Mesendoderm (in vitro differentiated cells): ENCODE measurements around the gene ADAM10.
A peak's percentile ranks its signal among the peaks of the same experiment; 100 is the strongest.

Source experiments
- DNase-seq: peaks from one replicate; pipeline ENCODE4 v3.0.0; 2013
- H2AK5ac ChIP-seq: 2 replicates; pipeline ENCODE4 v1.6.1; 2013; ENCODE audit warnings: low read length, inconsistent platforms
- H2BK120ac ChIP-seq: 2 replicates; pipeline ENCODE4 v1.6.1; 2013; ENCODE audit warnings: low read depth, mild to moderate bottlenecking, low read length, moderate library complexity, mixed read lengths
- H2BK15ac ChIP-seq: replicated peaks from 2 replicates; pipeline ENCODE4 v1.6.1; 2013; ENCODE audit warnings: low read depth, mild to moderate bottlenecking, moderate library complexity
- H2BK5ac ChIP-seq: 2 replicates; pipeline ENCODE4 v1.6.1; 2013; ENCODE audit warnings: low read length, inconsistent platforms
- H3K18ac ChIP-seq: 2 replicates; pipeline ENCODE4 v1.6.1; 2013; ENCODE audit warnings: mild to moderate bottlenecking, low read length, mixed read lengths
- H3K23ac ChIP-seq: one replicate; pipeline ENCODE4 v1.6.1; 2013; ENCODE audit warnings: low read length
- H3K27ac ChIP-seq: 2 replicates; pipeline ENCODE4 v1.5.1; 2013; ENCODE audit warnings: low read depth, mild to moderate bottlenecking, inconsistent platforms, low read length, moderate library complexity
- H3K27me3 ChIP-seq: 2 replicates; pipeline ENCODE4 v1.6.1; 2013; ENCODE audit warnings: low read length, control low read depth, mild to moderate bottlenecking, inconsistent platforms; ENCODE audit not compliant: insufficient read depth, poor library complexity
- H3K36me3 ChIP-seq: 2 replicates; pipeline ENCODE4 v1.6.1; 2013; ENCODE audit warnings: low read length, inconsistent platforms; ENCODE audit not compliant: control insufficient read depth, insufficient read depth
- H3K4ac ChIP-seq: one replicate; pipeline ENCODE4 v1.6.1; 2013; ENCODE audit warnings: low read depth, mild to moderate bottlenecking, low read length, moderate library complexity
- H3K4me1 ChIP-seq: 2 replicates; pipeline ENCODE4 v1.6.1; 2013; ENCODE audit warnings: low read depth, low read length, inconsistent platforms; ENCODE audit not compliant: control insufficient read depth
- H3K4me2 ChIP-seq: 2 replicates; pipeline ENCODE4 v1.6.1; 2013; ENCODE audit warnings: low read length
- H3K4me3 ChIP-seq: 2 replicates; pipeline ENCODE4 v1.5.1; 2013; ENCODE audit warnings: mild to moderate bottlenecking, low read length
- H3K56ac ChIP-seq: one replicate; pipeline ENCODE4 v1.6.1; 2013; ENCODE audit warnings: low read length
- H3K79me1 ChIP-seq: 2 replicates; pipeline ENCODE4 v1.6.1; 2013; ENCODE audit warnings: low read length, inconsistent platforms
- H3K79me2 ChIP-seq: 2 replicates; pipeline ENCODE4 v1.6.1; 2013; ENCODE audit warnings: mild to moderate bottlenecking, low read length; ENCODE audit not compliant: control insufficient read depth, insufficient read depth
- H3K9ac ChIP-seq: 2 replicates; pipeline ENCODE4 v1.6.1; 2013; ENCODE audit warnings: low read length, inconsistent platforms
- H4K5ac ChIP-seq: one replicate; pipeline ENCODE4 v1.6.1; 2013; ENCODE audit warnings: low read length
- H4K8ac ChIP-seq: one replicate; pipeline ENCODE4 v1.6.1; 2013; ENCODE audit warnings: low read depth, mild to moderate bottlenecking, control low read depth, low read length, moderate library complexity
- WGBS: extraction: QIAGEN DNeasy Blood & Tissue Kit; methylation state at CpG from one replicate; pipeline ENCODE4 v1.1.7; 2013; ENCODE audit warnings: low lambda C conversion rate, missing lambda C conversion rate; ENCODE audit not compliant: insufficient coverage; ENCODE audit errors: extremely low coverage; 5-methylcytosine and 5-hydroxymethylcytosine counted together

Gene ADAM10

GRCh38 chr15:58677426-58677825, 72.1 kb downstream of the ADAM10 start:
- H4K8ac ChIP-seq: no peak overlapping the region
- H3K23ac ChIP-seq: no peak overlapping the region
- no peak overlapping the region for H3K4me2 ChIP-seq
- no peak overlapping the region for H3K18ac ChIP-seq
- no peak overlapping the region for H4K5ac ChIP-seq
- no peak overlapping the region for H2BK5ac ChIP-seq
- H3K4me1 ChIP-seq: no peaks in the 10 kb centered on the region
- H3K79me2 ChIP-seq: no peaks in the 10 kb centered on the region
- no peak overlapping the region for H3K4me3 ChIP-seq
- no peak overlapping the region for H3K9ac ChIP-seq
- H3K4ac ChIP-seq: no peak overlapping the region
- no peak for DNase-seq
- no peak overlapping the region for H2BK120ac ChIP-seq
- H3K36me3 ChIP-seq: no peaks in the 10 kb centered on the region
- H3K56ac ChIP-seq: no peak overlapping the region
- no peak overlapping the region for H3K27ac ChIP-seq
- no peaks in the 10 kb centered on the region for H3K27me3 ChIP-seq
- H2BK15ac ChIP-seq: no peak overlapping the region
- H3K79me1 ChIP-seq: peaks cover 3% of the 10 kb centered on the region
- WGBS: no CpG with 5 or more reads among the region's 1 CpG
- H2AK5ac ChIP-seq: no peak overlapping the region

GRCh38 chr15:58676766-58677165, 72.7 kb downstream of the ADAM10 start:
- DNase-seq: no peak
- peaks cover 3% of the 10 kb centered on the region for H3K79me1 ChIP-seq
- H2BK120ac ChIP-seq: no peak overlapping the region
- H3K4me3 ChIP-seq: no peak overlapping the region
- H4K5ac ChIP-seq: no peak overlapping the region
- no peak overlapping the region for H2BK15ac ChIP-seq
- no peaks in the 10 kb centered on the region for H3K79me2 ChIP-seq
- H3K4me2 ChIP-seq: no peak overlapping the region
- WGBS: 100% methylated on average over 1 of the region's 4 CpGs
- no peak overlapping the region for H2AK5ac ChIP-seq
- no peaks in the 10 kb centered on the region for H3K27me3 ChIP-seq
- no peak overlapping the region for H3K23ac ChIP-seq
- H4K8ac ChIP-seq: no peak overlapping the region
- no peak overlapping the region for H3K56ac ChIP-seq
- H3K36me3 ChIP-seq: no peaks in the 10 kb centered on the region
- no peak overlapping the region for H3K4ac ChIP-seq
- H3K4me1 ChIP-seq: no peaks in the 10 kb centered on the region
- H3K27ac ChIP-seq: no peak overlapping the region
- H3K9ac ChIP-seq: no peak overlapping the region
- no peak overlapping the region for H3K18ac ChIP-seq
- H2BK5ac ChIP-seq: no peak overlapping the region

GRCh38 chr15:58671186-58671585, 78.3 kb downstream of the ADAM10 start:
- Histone ChIP-seq H3K56ac (no peak overlapping the region), H3K36me3 (no peaks in the 10 kb centered on the region), H2BK5ac (no peak overlapping the region), H3K18ac (no peak overlapping the region), H3K4me2 (no peak overlapping the region), H3K27me3 (no peaks in the 10 kb centered on the region), H2BK120ac (no peak overlapping the region), H3K4me1 (no peaks in the 10 kb centered on the region), H3K27ac (no peak overlapping the region), H3K23ac (no peak overlapping the region), H3K9ac (no peak overlapping the region), H3K79me2 (no peaks in the 10 kb centered on the region), H3K79me1 (no peaks in the 10 kb centered on the region), H2BK15ac (no peak overlapping the region), H2AK5ac (no peak overlapping the region), H4K8ac (no peak overlapping the region), H3K4me3 (no peak overlapping the region), H3K4ac (no peak overlapping the region), H4K5ac (no peak overlapping the region)
- no CpG with 5 or more reads among the region's 2 CpGs for WGBS
- no peak for DNase-seq

GRCh38 chr15:58669108-58669507, 80.4 kb downstream of the ADAM10 start:
- Histone ChIP-seq H4K5ac (no peak overlapping the region), H3K79me2 (no peaks in the 10 kb centered on the region), H3K23ac (no peak overlapping the region), H3K79me1 (no peaks in the 10 kb centered on the region), H4K8ac (no peak overlapping the region), H2BK15ac (no peak overlapping the region), H3K4me2 (no peak overlapping the region), H3K27ac (no peak overlapping the region), H3K4me1 (no peaks in the 10 kb centered on the region), H3K4me3 (no peak overlapping the region), H3K56ac (no peak overlapping the region), H3K4ac (no peak overlapping the region), H2BK120ac (no peak overlapping the region), H2AK5ac (no peak overlapping the region), H2BK5ac (no peak overlapping the region), H3K36me3 (no peaks in the 10 kb centered on the region), H3K18ac (no peak overlapping the region), H3K9ac (no peak overlapping the region), H3K27me3 (no peaks in the 10 kb centered on the region)
- WGBS: no CpG with 5 or more reads among the region's 1 CpG
- no peak for DNase-seq

GRCh38 chr15:58666957-58667356, 82.5 kb downstream of the ADAM10 start:
- H3K4me2 ChIP-seq: no peak overlapping the region
- no peak overlapping the region for H4K5ac ChIP-seq
- no peaks in the 10 kb centered on the region for H3K36me3 ChIP-seq
- no peaks in the 10 kb centered on the region for H3K4me1 ChIP-seq
- H2BK5ac ChIP-seq: no peak overlapping the region
- H2AK5ac ChIP-seq: no peak overlapping the region
- no CpG with 5 or more reads among the region's 1 CpG for WGBS
- no peak overlapping the region for H3K4ac ChIP-seq
- H3K9ac ChIP-seq: no peak overlapping the region
- DNase-seq: no peak
- H2BK120ac ChIP-seq: no peak overlapping the region
- no peak overlapping the region for H3K23ac ChIP-seq
- H3K79me2 ChIP-seq: no peaks in the 10 kb centered on the region
- no peaks in the 10 kb centered on the region for H3K79me1 ChIP-seq
- no peak overlapping the region for H4K8ac ChIP-seq
- no peak overlapping the region for H3K27ac ChIP-seq
- H3K56ac ChIP-seq: no peak overlapping the region
- no peak overlapping the region for H3K4me3 ChIP-seq
- H3K18ac ChIP-seq: no peak overlapping the region
- H3K27me3 ChIP-seq: no peaks in the 10 kb centered on the region
- H2BK15ac ChIP-seq: no peak overlapping the region

- WGBS: 100% methylated on average over 1 of the region's 2 CpGs
- no peak overlapping the region for H3K9ac ChIP-seq
- H3K4me1 ChIP-seq: no peaks in the 10 kb centered on the region
- H3K56ac ChIP-seq: no peak overlapping the region
- H2BK5ac ChIP-seq: no peak overlapping the region
- peak overlapping the region; percentile 73 for H2BK120ac ChIP-seq
- H3K27ac ChIP-seq: no peak overlapping the region
- no peak overlapping the region for H3K4ac ChIP-seq
- no peak overlapping the region for H4K5ac ChIP-seq
- no peak overlapping the region for H2AK5ac ChIP-seq
- H3K79me2 ChIP-seq: no peaks in the 10 kb centered on the region
- H3K4me2 ChIP-seq: no peak overlapping the region
- H3K4me3 ChIP-seq: no peak overlapping the region
- no peak for DNase-seq
- no peak overlapping the region for H3K18ac ChIP-seq
- H3K79me1 ChIP-seq: no peaks in the 10 kb centered on the region
- no peak overlapping the region for H4K8ac ChIP-seq
- no peaks in the 10 kb centered on the region for H3K36me3 ChIP-seq
- H3K23ac ChIP-seq: no peak overlapping the region
- H2BK15ac ChIP-seq: no peak overlapping the region
- H3K27me3 ChIP-seq: no peaks in the 10 kb centered on the region
Observed at GRCh38 chr15:58665672-58666071, 83.8 kb downstream of the ADAM10 start.
